Suprapubic skin (tissue), 4 donors: Measurements from ENCODE around the gene TTC21A. TPM values are rescaled to one million over a fixed set of nuclear protein-coding genes. Genes with fewer than 3 reads are reported as not detected.

Experiments
- DNase-seq, 2 donors: peaks; one replicate each; pipeline ENCODE4 v3.0.0-alpha.2; 2019; ENCODE audit warnings: low spot score in 2 of 2
- H3K27ac ChIP-seq: fragments of 200-600 bp; sonication (generic); one replicate; pipeline ENCODE4 v1.5.1; 2019
- H3K27me3 ChIP-seq: fragments of 200-600 bp; sonication (generic); one replicate; pipeline ENCODE4 v1.5.1; 2019
- H3K36me3 ChIP-seq: fragments of 200-600 bp; sonication (generic); one replicate; pipeline ENCODE4 v1.5.1; 2019
- H3K4me1 ChIP-seq: fragments of 200-600 bp; sonication (generic); one replicate; pipeline ENCODE4 v1.5.1; 2019
- H3K4me3 ChIP-seq: fragments of 200-600 bp; sonication (generic); one replicate; pipeline ENCODE4 v1.5.1; 2019; ENCODE audit warnings: mild to moderate bottlenecking
- H3K9me3 ChIP-seq: fragments of 200-600 bp; sonication (generic); one replicate; pipeline ENCODE4 v1.5.1; 2019
- EP300 ChIP-seq: sonication (generic); formaldehyde crosslinking; IDR thresholded peaks from one replicate; pipeline ENCODE4 v1.6.1; 2017; ENCODE audit warnings: antibody characterized with exemption
- POLR2A ChIP-seq, 2 donors: fragments of 450-650 bp; IDR thresholded peaks; one replicate each; pipeline ENCODE4 v1.6.1; 2017; ENCODE audit warnings: antibody characterized with exemption in 2 of 2, mild to moderate bottlenecking in 2 of 2, moderate library complexity in 2 of 2
- POLR2AphosphoS5 ChIP-seq, 3 donors: sonication (generic); formaldehyde crosslinking; IDR thresholded peaks; one replicate each; pipeline ENCODE4 v1.6.1; 2017; ENCODE audit warnings: antibody characterized with exemption in 3 of 3
- WGBS: methylation state at CpG from one replicate; pipeline ENCODE4 v1.1.5; 2018; 5-methylcytosine and 5-hydroxymethylcytosine counted together
- total RNA-seq, 4 donors: library from RNA; depleted of rRNA; stranded (reverse); fragments of >200 nt; gene quantifications; one replicate each; pipeline ENCODE4 v1.1.0, GENCODE V29; 2016
- TF ChIP-seq, protein P1 (sequence below), 2 donors: fragments of 200-600 bp in 1 of 2; fragments of 450-650 bp in 1 of 2; sonication (generic) in 1 of 2; IDR thresholded peaks; one replicate each; pipeline ENCODE4 v1.5.1; 2016 to 2019; ENCODE audit warnings: antibody characterized with exemption in 2 of 2, mild to moderate bottlenecking in 1 of 2, moderate library complexity in 1 of 2

Gene TTC21A
- total RNA-seq, 4 donors from 2014 or later = 1.2 to 11.0 (median 4.7) TPM

DNA sequence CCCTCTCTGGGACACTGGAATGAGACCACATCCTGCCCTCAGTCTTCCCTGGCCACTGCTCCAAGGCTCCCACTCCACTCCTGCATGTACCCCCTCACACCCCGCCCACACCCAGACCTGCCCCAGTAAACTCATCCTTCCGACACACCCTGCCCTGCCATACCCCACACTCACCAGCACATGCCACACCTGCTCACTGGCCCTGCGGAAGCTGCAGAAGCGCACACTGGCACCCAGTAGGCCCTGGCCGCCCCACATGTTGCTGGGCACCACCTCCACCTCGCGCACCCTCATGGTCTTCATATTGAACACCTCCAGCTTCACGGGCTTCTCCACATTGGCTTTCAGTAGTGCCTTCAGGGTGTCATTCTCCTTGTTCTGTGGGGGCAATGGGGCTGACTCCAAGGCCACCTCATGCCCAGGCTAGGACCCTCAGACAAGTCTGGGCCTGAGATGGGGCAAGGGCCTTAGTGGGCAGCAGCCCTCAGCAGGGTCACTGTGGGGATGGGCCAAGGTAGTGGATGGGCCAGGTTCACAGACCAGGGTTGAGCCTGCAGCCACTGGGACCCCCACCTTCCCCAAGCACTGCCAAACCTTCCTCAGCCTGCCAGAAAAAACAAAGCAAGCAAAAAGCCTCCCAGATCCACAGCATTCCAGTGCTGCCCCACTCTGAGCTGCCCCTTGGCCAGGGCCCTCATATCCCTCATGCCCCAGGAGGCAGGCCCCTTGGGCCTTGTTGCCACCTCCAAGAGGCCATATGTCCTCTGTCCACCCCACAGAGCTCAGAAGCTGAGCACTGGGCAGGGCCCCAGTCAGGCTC lies 4.8 kb upstream of the TTC21A start:
- peaks cover 36% of the 10 kb centered on the region for H3K4me1 ChIP-seq
- no peaks in the 10 kb centered on the region for H3K27me3 ChIP-seq
- no peaks in the 10 kb centered on the region for H3K9me3 ChIP-seq
- no peak overlapping the region for H3K27ac ChIP-seq
- TF ChIP-seq, protein P1, sequence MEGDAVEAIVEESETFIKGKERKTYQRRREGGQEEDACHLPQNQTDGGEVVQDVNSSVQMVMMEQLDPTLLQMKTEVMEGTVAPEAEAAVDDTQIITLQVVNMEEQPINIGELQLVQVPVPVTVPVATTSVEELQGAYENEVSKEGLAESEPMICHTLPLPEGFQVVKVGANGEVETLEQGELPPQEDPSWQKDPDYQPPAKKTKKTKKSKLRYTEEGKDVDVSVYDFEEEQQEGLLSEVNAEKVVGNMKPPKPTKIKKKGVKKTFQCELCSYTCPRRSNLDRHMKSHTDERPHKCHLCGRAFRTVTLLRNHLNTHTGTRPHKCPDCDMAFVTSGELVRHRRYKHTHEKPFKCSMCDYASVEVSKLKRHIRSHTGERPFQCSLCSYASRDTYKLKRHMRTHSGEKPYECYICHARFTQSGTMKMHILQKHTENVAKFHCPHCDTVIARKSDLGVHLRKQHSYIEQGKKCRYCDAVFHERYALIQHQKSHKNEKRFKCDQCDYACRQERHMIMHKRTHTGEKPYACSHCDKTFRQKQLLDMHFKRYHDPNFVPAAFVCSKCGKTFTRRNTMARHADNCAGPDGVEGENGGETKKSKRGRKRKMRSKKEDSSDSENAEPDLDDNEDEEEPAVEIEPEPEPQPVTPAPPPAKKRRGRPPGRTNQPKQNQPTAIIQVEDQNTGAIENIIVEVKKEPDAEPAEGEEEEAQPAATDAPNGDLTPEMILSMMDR (IDR thresholded peaks at IDR 0.05) = no peak
- TF ChIP-seq EP300 (no peak), POLR2A (IDR thresholded peaks at IDR 0.05) (no peak), POLR2AphosphoS5 (IDR thresholded peaks at IDR 0.05) (no peak)
- no peak for DNase-seq
- peaks cover 37% of the 10 kb centered on the region for H3K36me3 ChIP-seq
- H3K4me3 ChIP-seq = no peak overlapping the region
- 94% methylated on average over 8 of the region's 8 CpGs for WGBS

DNA sequence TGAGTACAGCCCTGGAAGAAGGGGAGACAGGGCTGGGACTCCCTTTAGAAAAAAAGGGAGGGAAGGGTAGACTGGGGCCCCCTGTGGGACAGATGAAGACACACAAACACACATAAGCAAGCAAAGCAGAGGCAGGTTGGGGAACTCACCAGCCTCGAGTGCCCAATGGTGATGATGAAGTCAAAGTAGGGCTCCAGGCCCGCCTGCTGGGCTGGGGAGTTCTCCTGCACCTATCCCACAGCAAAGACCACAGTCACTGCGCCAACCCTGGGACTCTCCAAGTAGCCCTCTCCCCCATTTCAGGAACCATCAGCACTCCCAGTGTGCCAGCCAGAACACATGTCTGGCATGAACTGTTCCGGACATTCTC lies 4.2 kb upstream of the TTC21A start:
- TF ChIP-seq POLR2A (IDR thresholded peaks at IDR 0.05) (no peak), EP300 (no peak), POLR2AphosphoS5 (IDR thresholded peaks at IDR 0.05) (no peak)
- TF ChIP-seq, protein P1 (IDR thresholded peaks at IDR 0.05) = no peak
- WGBS = 70% methylated on average over 4 of the region's 4 CpGs
- Histone ChIP-seq H3K9me3 (no peaks in the 10 kb centered on the region), H3K27me3 (no peaks in the 10 kb centered on the region), H3K4me3 (no peak overlapping the region), H3K4me1 (peaks cover 42% of the 10 kb centered on the region), H3K36me3 (peaks cover 31% of the 10 kb centered on the region), H3K27ac (no peak overlapping the region)
- no peak for DNase-seq

DNA sequence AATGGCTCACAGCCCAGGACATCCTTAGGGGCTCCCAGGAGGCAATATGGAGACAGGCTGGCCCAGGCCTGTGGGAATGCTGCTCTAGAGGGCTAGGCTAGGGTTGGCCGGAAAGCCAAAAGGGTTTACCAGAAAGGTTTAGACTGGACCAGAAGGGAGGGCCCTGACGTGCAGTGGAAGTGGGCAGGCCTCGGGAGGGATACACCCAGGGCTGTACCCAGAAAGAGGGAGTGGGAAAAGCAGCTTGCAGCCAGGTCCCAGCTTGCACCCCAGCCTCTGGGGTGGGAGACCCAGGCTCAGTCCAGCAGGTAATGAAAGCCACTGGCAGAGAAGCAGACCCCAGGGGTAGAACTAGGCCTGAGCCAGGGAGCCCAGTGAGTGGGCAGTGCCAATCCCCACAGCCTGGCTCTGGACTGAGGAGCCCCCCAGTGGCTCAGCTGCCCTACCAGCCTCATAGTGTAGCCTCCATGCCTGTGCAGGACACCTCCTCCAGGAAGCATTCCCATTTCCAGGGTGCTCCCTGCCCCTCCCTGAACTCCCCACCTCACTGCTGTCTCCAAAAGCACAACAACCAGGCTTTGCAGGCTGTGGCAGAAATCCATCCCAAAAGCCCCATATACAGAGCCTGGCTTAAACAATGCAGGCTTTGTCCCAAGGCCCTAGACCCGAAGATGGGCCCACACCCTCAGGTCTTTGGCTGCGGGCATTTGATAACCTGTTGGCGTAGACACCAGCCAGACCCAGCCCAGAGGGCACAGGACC lies 3.5 kb upstream of the TTC21A start:
- H3K27me3 ChIP-seq = no peaks in the 10 kb centered on the region
- no peak for DNase-seq
- 76% methylated on average over 5 of the region's 6 CpGs for WGBS
- H3K36me3 ChIP-seq = peaks cover 24% of the 10 kb centered on the region
- H3K9me3 ChIP-seq = no peaks in the 10 kb centered on the region
- H3K4me3 ChIP-seq = no peak overlapping the region
- TF ChIP-seq POLR2A (IDR thresholded peaks at IDR 0.05) = no peak
- no peak for TF ChIP-seq EP300
- no peak for TF ChIP-seq POLR2AphosphoS5 (IDR thresholded peaks at IDR 0.05)
- TF ChIP-seq, protein P1 (IDR thresholded peaks at IDR 0.05) = no peak
- no peak overlapping the region for H3K27ac ChIP-seq
- peaks cover 43% of the 10 kb centered on the region for H3K4me1 ChIP-seq

DNA sequence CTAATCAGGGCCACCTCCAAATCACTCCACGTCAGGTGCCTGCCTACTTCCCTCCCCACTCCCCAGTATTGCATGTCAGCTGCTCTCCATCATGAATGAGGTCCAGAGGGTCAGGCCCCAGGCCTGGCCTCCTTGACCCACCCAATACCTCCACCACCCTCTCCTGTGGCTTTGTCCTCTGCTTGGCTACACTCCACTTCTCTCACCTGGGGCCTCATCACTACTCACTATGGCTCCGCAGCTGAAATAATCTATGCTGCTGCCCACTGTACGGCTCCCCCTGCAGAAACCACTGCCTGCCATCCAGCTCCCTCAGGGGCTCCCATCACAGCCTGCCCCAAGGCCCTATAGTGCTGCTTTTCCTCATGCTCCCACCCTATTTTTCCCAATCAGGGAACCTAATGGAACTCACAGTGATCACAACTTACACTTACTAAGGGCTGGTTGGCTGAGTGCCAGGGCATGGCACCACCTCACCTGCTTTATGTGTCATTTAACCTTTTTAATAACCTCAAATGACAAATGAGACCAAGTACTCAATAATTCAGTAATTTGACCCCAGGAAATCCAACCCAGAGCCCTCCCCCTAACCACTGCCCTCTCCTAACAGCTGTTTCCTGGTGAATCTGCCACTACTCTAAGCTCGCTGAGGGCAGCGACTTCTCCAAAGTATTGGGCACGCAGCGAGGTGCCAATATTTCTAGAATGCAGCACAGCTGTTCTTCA lies 2.4 kb upstream of the TTC21A start:
- 91% methylated on average over 6 of the region's 7 CpGs for WGBS
- H3K27me3 ChIP-seq = no peaks in the 10 kb centered on the region
- H3K9me3 ChIP-seq = no peaks in the 10 kb centered on the region
- peaks cover 43% of the 10 kb centered on the region for H3K4me1 ChIP-seq
- no peak for DNase-seq
- peaks cover 15% of the 10 kb centered on the region for H3K36me3 ChIP-seq
- no peak for TF ChIP-seq POLR2AphosphoS5 (IDR thresholded peaks at IDR 0.05)
- TF ChIP-seq EP300 = no peak
- no peak for TF ChIP-seq POLR2A (IDR thresholded peaks at IDR 0.05)
- TF ChIP-seq, protein P1 (IDR thresholded peaks at IDR 0.05) = no peak
- no peak overlapping the region for H3K27ac ChIP-seq
- no peak overlapping the region for H3K4me3 ChIP-seq
